HG03521 (cell line): Measurements from ENCODE around the gene SHMT2.

Experiments used
- ATAC-seq: cut with Tn5 transposase; IDR thresholded peaks from one replicate; pipeline ENCODE4 v1.9.1; 2021; ENCODE audit warnings: mild to moderate bottlenecking, moderate library complexity; ENCODE audit not compliant: unreplicated experiment

Gene SHMT2

GRCh38 chr12:57213058-57213715 is 16.3 kb upstream of the SHMT2 start:
- ATAC-seq: no peak

DNA sequence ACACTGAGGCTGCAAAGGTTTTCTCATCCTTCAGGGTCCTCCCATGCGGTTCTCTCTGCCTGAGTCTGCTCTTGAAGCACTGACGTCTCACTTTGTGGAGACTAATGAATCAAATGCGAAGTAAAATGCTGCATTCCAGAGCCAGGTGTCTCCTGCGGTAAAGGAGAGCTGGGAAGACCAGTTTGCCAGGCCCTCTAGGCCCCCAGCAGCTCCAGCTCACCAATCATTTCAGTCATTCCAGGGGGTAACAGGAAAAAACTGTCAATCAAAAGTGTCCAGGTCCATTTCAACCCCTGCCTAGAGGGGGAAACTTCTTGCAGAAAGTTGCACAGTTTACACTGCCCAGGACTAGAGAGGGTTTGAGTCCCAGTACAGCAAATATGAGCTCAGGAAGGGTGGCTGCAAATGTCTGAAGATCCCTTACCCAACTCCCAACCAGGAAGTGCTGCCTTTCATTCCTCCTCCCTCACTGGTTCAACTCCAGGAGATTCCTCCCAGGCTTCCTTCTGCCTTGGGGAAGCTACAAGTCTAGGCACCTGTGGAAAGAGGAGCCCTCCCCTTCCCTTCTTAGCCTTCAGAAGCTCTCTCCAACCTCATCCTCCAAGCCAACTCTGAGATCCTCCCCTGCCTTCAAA is 15.6 kb upstream of the SHMT2 start:
- no peak for ATAC-seq

DNA sequence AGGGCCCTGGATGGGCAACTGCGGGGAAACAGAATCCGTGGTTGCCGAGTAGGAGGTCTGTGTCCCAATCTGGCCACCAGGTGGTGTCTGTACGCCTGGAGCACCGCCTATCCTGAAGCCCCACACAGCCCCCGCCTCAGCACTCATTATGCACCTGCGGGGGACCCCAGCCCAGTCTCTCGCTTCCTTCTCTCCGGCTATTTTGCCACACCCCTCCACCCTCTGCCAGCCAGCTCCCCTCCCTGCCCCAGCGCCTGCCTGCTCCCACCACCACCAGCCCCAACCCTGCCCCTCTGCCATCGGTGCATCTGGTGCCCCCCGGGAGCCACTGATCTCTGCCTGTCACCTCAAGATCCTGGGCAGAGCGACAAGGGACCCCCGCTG is 15.1 kb upstream of the SHMT2 start:
- ATAC-seq: no peak

- no peak for ATAC-seq
Measured at GRCh38 chr12:57215065-57215464, 14.4 kb upstream of the SHMT2 start.

DNA sequence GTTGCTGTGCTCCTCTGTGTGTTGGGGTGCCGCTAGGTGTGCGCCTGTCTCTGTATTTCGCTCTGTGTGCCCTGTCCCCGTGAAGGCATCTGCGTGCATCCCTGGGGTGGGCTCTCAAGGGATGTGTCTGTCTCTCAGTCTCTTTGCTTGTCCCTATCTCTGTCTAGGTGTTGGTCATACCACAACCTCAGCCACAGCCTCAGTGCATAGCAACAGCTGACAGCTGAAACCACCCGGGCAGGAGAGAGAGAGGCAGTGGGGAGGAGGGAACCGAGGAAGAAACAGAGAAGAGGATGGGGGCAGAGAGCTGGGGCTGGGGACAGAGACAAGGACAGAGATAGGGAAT is 13.9 kb upstream of the SHMT2 start:
- no peak for ATAC-seq

- no peak for ATAC-seq
Measured at GRCh38 chr12:57216014-57216911, 13.2 kb upstream of the SHMT2 start, which contains the start of gene NXPH4. Gene NXPH4, plus strand, starts transcription at chr12:57216794. Its CDS starts 176 bp downstream, at chr12:57216970.

- ATAC-seq: no peak
Measured at GRCh38 chr12:57216921-57217879, 12.3 kb upstream of the SHMT2 start.

DNA sequence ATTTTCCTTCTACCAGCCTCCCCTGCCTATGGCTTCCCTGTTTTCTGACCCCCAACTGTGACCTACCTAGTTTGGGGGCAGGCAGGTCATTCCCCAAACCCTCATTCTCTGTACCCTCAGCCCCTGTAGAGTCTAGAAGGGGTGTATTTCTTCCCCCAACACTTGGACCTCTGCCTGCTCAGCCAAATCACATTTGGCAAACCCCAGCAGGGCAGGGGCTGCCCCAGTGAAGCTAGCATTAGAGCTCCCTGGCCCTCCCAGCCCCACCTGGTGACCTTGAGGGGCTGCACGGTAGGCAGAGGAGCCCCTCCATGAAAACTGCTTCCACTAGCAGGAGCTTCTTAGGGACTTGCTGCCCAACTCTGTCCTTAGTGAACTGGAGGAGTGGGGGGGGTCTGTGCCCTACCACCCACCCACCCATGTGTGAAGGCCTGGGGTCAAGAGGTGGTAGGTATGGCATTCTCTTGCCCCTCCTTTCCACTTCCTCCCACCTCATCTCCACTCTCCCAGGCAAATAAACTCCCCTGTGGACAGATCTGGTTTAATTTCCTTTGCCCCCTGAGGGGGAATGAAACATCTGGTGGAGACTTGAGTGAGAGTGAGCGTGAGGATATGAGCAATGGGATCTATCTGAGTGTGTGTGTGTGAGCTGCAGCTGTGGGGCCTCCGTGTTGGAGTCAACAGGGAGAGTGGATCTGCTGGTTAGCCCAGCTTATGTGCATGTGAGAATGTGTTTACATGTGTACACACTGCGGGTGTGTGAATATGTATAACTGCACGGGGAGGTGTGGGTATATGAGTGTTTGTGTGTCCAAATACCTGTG is 11.3 kb upstream of the SHMT2 start:
- no peak for ATAC-seq

- no peak for ATAC-seq
Measured at GRCh38 chr12:57219205-57219992, 10.1 kb upstream of the SHMT2 start.

GRCh38 chr12:57219993-57220754 is 9.3 kb upstream of the SHMT2 start:
- no peak for ATAC-seq

DNA sequence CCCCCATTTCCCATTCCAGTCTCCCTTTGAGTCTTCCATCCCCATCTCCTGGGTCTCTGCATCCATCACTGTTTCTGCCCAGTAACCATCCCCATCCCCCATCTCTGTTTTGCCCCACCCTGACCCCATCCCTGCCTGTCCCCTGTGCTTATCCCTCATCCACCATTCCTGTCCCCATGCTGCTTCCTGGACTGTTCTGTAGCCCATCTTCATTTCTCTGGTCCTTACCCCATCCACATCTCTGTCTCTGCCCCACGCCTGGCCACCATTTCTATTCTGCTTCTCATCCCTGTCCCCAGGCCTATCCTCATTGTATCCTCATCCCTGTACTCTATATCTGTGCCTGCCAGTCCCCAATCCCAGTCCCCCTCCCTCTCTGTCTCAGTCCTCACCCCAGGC is 8.7 kb upstream of the SHMT2 start:
- ATAC-seq: no peak

GRCh38 chr12:57221169-57221917 is 8.2 kb upstream of the SHMT2 start:
- ATAC-seq: no peak

DNA sequence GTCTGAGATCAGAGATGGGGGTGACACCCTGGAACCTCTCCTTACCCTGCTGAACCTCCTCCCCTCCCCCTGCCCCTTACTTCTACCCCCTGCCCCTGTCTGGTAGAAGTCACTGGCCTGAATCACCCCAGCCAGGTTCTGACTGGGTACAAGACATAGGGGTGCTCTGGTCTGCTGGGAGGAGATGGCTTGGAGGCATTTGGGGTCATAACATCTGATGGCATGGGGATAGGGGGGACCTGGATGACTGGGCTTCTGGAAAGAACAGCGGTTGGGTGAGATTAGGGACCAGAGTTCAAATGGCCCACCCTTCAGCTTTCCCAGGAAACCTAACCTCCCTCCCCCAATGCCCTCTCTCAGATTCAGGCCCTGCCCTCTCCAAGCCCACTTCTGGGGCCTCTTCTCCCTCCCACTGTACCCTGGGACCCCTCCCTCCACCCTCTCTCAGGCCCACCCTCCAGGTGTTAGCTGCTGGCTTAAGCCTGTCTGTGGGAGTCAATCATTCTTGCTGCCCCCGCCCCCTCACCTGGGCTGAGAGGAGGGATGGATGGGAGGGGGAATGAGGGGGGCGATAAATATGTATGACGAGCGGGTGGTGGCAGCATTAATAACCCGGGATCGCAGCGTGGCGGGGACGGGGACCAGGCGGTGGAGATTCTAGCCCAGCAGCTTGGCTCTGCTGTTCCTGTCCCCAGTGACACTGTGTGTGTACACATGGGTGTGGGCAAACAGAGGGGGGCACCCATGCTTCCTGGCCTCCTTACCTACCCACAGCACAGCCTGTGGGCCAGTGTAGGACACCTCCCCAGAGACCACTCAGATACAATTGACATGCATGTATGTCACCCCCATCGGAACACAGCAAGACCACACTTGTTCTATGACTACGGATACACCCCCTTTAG is 7.0 kb upstream of the SHMT2 start:
- ATAC-seq: no peak

DNA sequence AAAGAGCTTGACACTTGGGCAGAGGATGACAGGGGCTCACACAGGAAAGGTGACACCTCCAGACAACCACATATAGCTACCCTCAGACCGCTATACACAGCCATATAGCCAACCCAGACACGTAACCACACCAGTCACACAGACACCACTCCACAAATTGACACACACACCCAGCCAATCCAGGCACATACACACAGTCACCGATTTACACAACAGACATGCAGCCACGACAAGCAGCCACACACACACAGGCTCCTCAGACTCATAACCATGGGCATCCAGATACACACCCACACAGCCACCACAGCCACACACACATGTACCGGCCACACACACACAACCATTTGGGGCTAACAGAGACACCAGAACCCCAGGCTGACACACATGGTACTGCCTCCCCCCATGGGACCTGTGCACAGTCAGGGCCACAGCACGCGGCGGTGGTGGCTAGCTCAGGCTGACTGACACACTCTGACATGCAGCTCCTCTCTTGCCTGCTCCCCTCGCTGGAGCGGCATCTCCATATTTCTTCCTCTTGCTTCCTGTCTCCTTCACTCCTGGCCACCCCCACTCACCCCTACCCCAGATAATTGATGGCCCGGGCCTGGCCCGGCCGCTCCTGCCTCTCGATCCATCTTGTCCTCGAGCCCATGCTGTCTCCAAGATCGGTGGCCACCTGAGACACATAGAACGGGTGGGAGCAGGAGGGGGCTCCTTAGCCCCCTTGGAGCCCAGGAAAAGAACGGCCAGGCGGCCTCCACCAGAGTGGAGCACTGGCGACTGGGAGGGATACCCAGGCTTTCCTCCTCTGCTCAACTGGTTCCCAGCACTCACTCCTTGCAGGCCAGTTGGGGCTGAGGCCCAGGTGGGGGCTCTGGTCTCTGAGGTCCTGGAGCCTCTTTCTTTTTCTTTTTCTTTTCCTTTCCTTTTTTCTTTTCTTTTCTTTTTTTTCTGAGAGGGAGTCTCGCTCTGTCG is 6.0 kb upstream of the SHMT2 start:
- ATAC-seq: no peak

DNA sequence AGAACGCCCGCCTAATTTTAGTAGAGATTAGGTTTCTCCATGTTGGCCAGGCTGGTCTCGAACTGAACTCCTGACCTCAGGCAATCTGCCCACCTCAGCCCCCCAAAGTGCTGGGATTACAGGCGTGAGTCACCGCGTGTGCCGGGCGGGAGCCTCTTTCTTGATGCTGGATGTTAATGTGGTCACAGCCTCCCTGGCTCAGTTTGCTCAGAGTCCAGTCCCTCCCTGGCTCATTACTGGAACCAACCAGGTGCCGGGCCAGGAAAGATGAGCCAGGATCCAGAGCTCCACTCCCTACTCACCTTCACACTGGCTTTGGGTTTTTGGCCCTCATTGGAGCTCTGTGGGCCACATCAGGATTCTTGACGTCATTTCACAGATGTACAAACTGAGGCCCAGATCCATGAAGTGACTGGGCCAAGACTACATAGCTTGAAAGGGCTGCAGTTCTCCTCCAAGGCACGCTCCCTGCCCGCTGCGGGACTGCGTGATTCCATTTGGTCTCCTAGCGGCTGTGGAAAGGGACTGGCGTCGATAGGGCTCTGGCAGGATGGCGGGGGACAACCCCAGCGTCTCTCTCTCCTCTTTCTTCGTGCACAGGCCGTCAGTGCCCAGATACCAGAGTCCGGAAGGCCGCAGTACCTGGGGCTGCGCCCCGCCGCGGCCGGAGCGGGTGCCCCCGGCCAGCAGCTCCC is 5.1 kb upstream of the SHMT2 start:
- no peak for ATAC-seq
